GM12878 (cell line): ENCODE measurements around the gene GPR68. TPM values are rescaled to one million over a fixed set of nuclear protein-coding genes. Genes with fewer than 3 reads are reported as not detected.

ENCODE experiments used
- ATAC-seq: fragments of 200-7000 bp; cut with Tn5 transposase; 3 replicates; pipeline ENCODE4 v1.9.1; 2020; ENCODE audit warnings: mild to moderate bottlenecking, moderate library complexity
- BruUV-seq: library from RNA; stranded (reverse); fragments of 400-500 nt; replicated peaks from 2 replicates; lab custom pipeline; 2021; lab: Mats Ljungman, UMichigan
- CTCF ChIA-PET: fragments of 300-600 bp; sonication (Branson Sonifier 250); formaldehyde crosslinking; extraction: SDS; loops from one replicate; lab custom pipeline; 2021; ENCODE audit warnings: inconsistent platforms; lab: Yijun Ruan, JAX
- POLR2A ChIA-PET: fragments of 350-600 bp; formaldehyde crosslinking; extraction: SDS; loops from one replicate; lab custom pipeline; 2021; ENCODE audit warnings: inconsistent platforms; lab: Charles Lee
- RAD21 ChIA-PET: fragments of 300-600 bp; sonication (Branson Sonifier 250); formaldehyde crosslinking; loops from one replicate; lab custom pipeline; 2023; ENCODE audit warnings: antibody characterized with exemption; ENCODE audit not compliant: unreplicated experiment; lab: Charles Lee
- SMC1A ChIA-PET: fragments of 300-600 bp; sonication (Branson Sonifier 250); formaldehyde crosslinking; loops from one replicate; lab custom pipeline; 2023; ENCODE audit not compliant: unreplicated experiment, uncharacterized antibody; lab: Charles Lee
- DNase-seq: peaks from one replicate; pipeline ENCODE4 v3.0.0-alpha.2; 2011; ENCODE audit warnings: low read depth, low spot score
- FAIRE-seq: peaks from 3 replicates; lab custom pipeline; 2011; peaks lifted over from hg19 to GRCh38; lab: Jason Lieb, UNC
- H2AFZ ChIP-seq: 2 replicates; pipeline ENCODE4 v1.6.0; 2011; ENCODE audit warnings: low read depth, low read length, control low read depth; ENCODE audit not compliant: control insufficient read depth
- H3K27ac ChIP-seq: 2 replicates; pipeline ENCODE4 v1.5.1; 2011; ENCODE audit warnings: control low read depth; ENCODE audit not compliant: control insufficient read depth, insufficient read depth
- H3K27me3 ChIP-seq, 2 experiments: replicated peaks in 1 of 2; 2 replicates each; pipeline versions ENCODE4 v1.6.0 to v1.6.1; 2011; ENCODE audit warnings: low read length in 1 of 2; ENCODE audit not compliant: control insufficient read depth in 2 of 2, insufficient read depth in 2 of 2
- H3K36me3 ChIP-seq, 2 experiments: 2 replicates each; pipeline ENCODE4 v1.5.1; 2011; ENCODE audit warnings: low read length in 1 of 2; ENCODE audit not compliant: control insufficient read depth in 2 of 2, insufficient read depth in 2 of 2
- H3K4me1 ChIP-seq: 2 replicates; pipeline ENCODE4 v1.6.1; 2011; ENCODE audit warnings: mild to moderate bottlenecking, low read length, moderate library complexity, mixed read lengths; ENCODE audit not compliant: control insufficient read depth, insufficient read depth
- H3K4me2 ChIP-seq: 2 replicates; pipeline ENCODE4 v1.6.0; 2011; ENCODE audit warnings: control low read depth; ENCODE audit not compliant: control insufficient read depth, insufficient read depth
- H3K4me3 ChIP-seq: fragments of 200-600 bp; sonication (generic); 2 replicates; pipeline ENCODE4 v1.5.1; 2016
- H3K79me2 ChIP-seq: 2 replicates; pipeline ENCODE4 v1.6.0; 2011; ENCODE audit warnings: low read length; ENCODE audit not compliant: control insufficient read depth, insufficient read depth
- H3K9ac ChIP-seq: 2 replicates; pipeline ENCODE4 v1.8.0; 2011; ENCODE audit warnings: low read length, control low read depth, mixed read lengths; ENCODE audit not compliant: control insufficient read depth, insufficient read depth
- H3K9me3 ChIP-seq: replicated peaks from 3 replicates; pipeline ENCODE4 v1.5.1; 2011; ENCODE audit warnings: mild to moderate bottlenecking, low read length; ENCODE audit not compliant: control insufficient read depth, insufficient read depth
- H4K20me1 ChIP-seq: 2 replicates; pipeline ENCODE4 v1.6.0; 2011; ENCODE audit not compliant: control insufficient read depth, insufficient read depth
- ETV6 ChIP-seq, 2 experiments: fragments of 450-650 bp in 1 of 2; IDR thresholded peaks in 1 of 2; conservative IDR thresholded peaks in 1 of 2; 2 replicates each; pipeline ENCODE4 v1.6.1; 2014; ENCODE audit warnings: antibody characterized with exemption in 1 of 2, borderline replicate concordance in 1 of 2, low read depth in 1 of 2, mild to moderate bottlenecking in 1 of 2, moderate library complexity in 1 of 2
- FOXM1 ChIP-seq: IDR thresholded peaks from 2 replicates; pipeline ENCODE4 v1.6.1; 2012; ENCODE audit warnings: low read depth, mild to moderate bottlenecking, inconsistent platforms, low read length, moderate library complexity
- MTA2 ChIP-seq: fragments of 450-650 bp; IDR thresholded peaks from 2 replicates; pipeline ENCODE4 v1.6.1; 2016; ENCODE audit warnings: low read depth, mild to moderate bottlenecking, moderate library complexity
- MYB ChIP-seq: fragments of 150-350 bp; IDR thresholded peaks from 2 replicates; pipeline ENCODE4 v1.6.1; 2014; ENCODE audit warnings: mild to moderate bottlenecking, low read depth, low read length, borderline replicate concordance
- NR2F1 ChIP-seq: fragments of 450-650 bp; conservative IDR thresholded peaks from 2 replicates; pipeline ENCODE4 v1.6.1; 2017; ENCODE audit warnings: mild to moderate bottlenecking
- RAD51 ChIP-seq: fragments of 450-650 bp; IDR thresholded peaks from 2 replicates; pipeline ENCODE4 v1.6.1; 2016; ENCODE audit warnings: moderate library complexity, mild to moderate bottlenecking, inconsistent platforms
- SIN3A ChIP-seq: IDR thresholded peaks from 2 replicates; pipeline ENCODE4 v1.6.1; 2012; ENCODE audit warnings: low read depth, low read length, improper control_type of control experiment
- ZNF274 ChIP-seq: IDR thresholded peaks from one replicate; pipeline ENCODE4 v1.8.0; 2011; ENCODE audit not compliant: insufficient read length, insufficient read depth
- WGBS: methylation state at CpG from one replicate; pipeline ENCODE4 v1.1.6; 2016; ENCODE audit warnings: low lambda C conversion rate; ENCODE audit not compliant: insufficient replicate concordance, insufficient coverage; ENCODE audit errors: missing lambda C conversion rate; 5-methylcytosine and 5-hydroxymethylcytosine counted together
- in situ Hi-C: fragments of 300-500 bp; cut with MboI; formaldehyde crosslinking; loops from 9 replicates; pipeline ENCODE4 v1.14.3; 2018; ENCODE audit warnings: mixed read lengths
- intact Hi-C: fragments of 100-400 bp; cut with micrococcal nuclease; formaldehyde crosslinking; loops from one replicate; pipeline ENCODE4 v1.14.2; 2022; ENCODE audit not compliant: unreplicated experiment
- polyA plus RNA-seq, 11 experiments: library from polyadenylated mRNA; depleted of rRNA in 4 of 11; unstranded in 6 of 11; stranded (reverse) in 5 of 11; fragments of >200 nt; fragmentation: Nextera tagmentation in 4 of 11; fragmentation: Illumina TruSeq in 1 of 11; extraction: Ambion mirVana in 4 of 11; extraction: Trizol in 1 of 11; gene quantifications; 1 replicate in 1 of 11; 2 replicates in 10 of 11; pipeline versions ENCODE4 v1.2.1 to v1.2.3, GENCODE V29; 2011 to 2016; ENCODE audit warnings: inconsistent platforms in 2 of 11, missing spikeins in 2 of 11, low read depth in 1 of 11
- total RNA-seq, 4 experiments: library from RNA; depleted of rRNA in 3 of 4; stranded (reverse); fragments of >200 nt in 3 of 4; fragmentation: Illumina TruSeq in 1 of 4; extraction: Trizol in 1 of 4; gene quantifications; 2 replicates each; pipeline versions ENCODE4 v1.2.1 to v1.2.3, GENCODE V29; 2013 to 2021
- TF ChIP-seq, protein P1 (sequence below): fragments of 450-650 bp; IDR thresholded peaks from 2 replicates; pipeline ENCODE4 v1.6.1; 2017; ENCODE audit warnings: borderline replicate concordance

GPR68 gene
- total and polyA plus RNA-seq, 10 of the 15 experiments (the other 5 are each of a cell fraction or from before 2014, with no cell fraction given), result 0.06 to 3.4 (median 1.8) TPM

GRCh38 chr14:91272341-91273272 lies 28.1 kb upstream of the GPR68 start:
- ATAC-seq, result no peak
- intact Hi-C loops (no loop called here), in situ Hi-C loops (no loop called here)
- no peaks in the 10 kb centered on the region for H3K4me1 ChIP-seq
- no peak overlapping the region for H2AFZ ChIP-seq
- no peak overlapping the region for H3K4me2 ChIP-seq
- CTCF ChIA-PET, result interaction anchor here (0.7 kb wide), 1 partner anchor 14 kb away, joined by 3 read pairs; no protein-coding TSS in a partner anchor
- H3K9ac ChIP-seq, result no peak overlapping the region
- no peak overlapping the region for H3K4me3 ChIP-seq
- FAIRE-seq, result no peak
- POLR2A ChIA-PET, result no interaction called here
- H3K27ac ChIP-seq, result no peak overlapping the region
- H3K79me2 ChIP-seq, result no peaks in the 10 kb centered on the region
- whole genome bisulfite sequencing, result 99% methylated on average over 38 of the region's 43 CpGs
- TF ChIP-seq ETV6 (conservative IDR thresholded peaks at IDR 0.05 in 1 of 2, IDR thresholded peaks at IDR 0.05 in 1 of 2; ENCODE audit: borderline replicate concordance in 1 of 2, low read depth in 1 of 2) (no peak), NR2F1 (no peak), ZNF274 (no peak), SIN3A (no peak), MTA2 (no peak), FOXM1 (no peak), MYB (no peak), RAD51 (no peak)
- TF ChIP-seq, protein P1, sequence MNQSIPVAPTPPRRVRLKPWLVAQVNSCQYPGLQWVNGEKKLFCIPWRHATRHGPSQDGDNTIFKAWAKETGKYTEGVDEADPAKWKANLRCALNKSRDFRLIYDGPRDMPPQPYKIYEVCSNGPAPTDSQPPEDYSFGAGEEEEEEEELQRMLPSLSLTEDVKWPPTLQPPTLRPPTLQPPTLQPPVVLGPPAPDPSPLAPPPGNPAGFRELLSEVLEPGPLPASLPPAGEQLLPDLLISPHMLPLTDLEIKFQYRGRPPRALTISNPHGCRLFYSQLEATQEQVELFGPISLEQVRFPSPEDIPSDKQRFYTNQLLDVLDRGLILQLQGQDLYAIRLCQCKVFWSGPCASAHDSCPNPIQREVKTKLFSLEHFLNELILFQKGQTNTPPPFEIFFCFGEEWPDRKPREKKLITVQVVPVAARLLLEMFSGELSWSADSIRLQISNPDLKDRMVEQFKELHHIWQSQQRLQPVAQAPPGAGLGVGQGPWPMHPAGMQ, result no peak
- TF ChIP-seq, all 136 proteins: peak for 0
- Histone ChIP-seq H4K20me1 (no peaks in the 10 kb centered on the region), H3K27me3 (no peaks in the 10 kb centered on the region), H3K36me3 (peaks cover 22 to 29% of the 10 kb centered on the region in 2 experiments), H3K9me3 (no peaks in the 10 kb centered on the region)
- no TSS peak for BruUV-seq
- RAD21 ChIA-PET, result no interaction called here
- DNase-seq, result no peak
- SMC1A ChIA-PET, result no interaction called here
